SK-N-SH (cell line): ENCODE measurements around the gene NOS2. TPM values are rescaled to one million over a fixed set of nuclear protein-coding genes. Genes with fewer than 3 reads are reported as not detected.
"Not testable (repeated sequence)": the region's sequence is repeated elsewhere in the genome, so short reads cannot be mapped to it uniquely, and the experiment has no call there.

ENCODE experiments used
- CTCF ChIA-PET: fragments of 300-600, 350-600 bp; formaldehyde crosslinking; extraction: SDS; loops from one replicate; lab custom pipeline; 2021; lab: Yijun Ruan, JAX
- POLR2A ChIA-PET: fragments of 350-600 bp; sonication (Branson Sonifier 250); formaldehyde crosslinking; extraction: SDS; loops from one replicate; lab custom pipeline; 2020; ENCODE audit warnings: antibody characterized with exemption, inconsistent platforms; lab: Yijun Ruan, JAX
- DNase-seq: peaks from one replicate; pipeline ENCODE4 v3.0.0; 2012
- H2AFZ ChIP-seq: fragments of 200-600 bp; sonication (generic); 2 replicates; pipeline ENCODE4 v1.8.1; 2016; ENCODE audit warnings: antibody characterized with exemption, mild to moderate bottlenecking, low read depth
- H3F3A ChIP-seq: fragments of 200-600 bp; sonication (generic); replicated peaks from 2 replicates; pipeline ENCODE3; 2016; ENCODE audit warnings: antibody characterized with exemption, mild to moderate bottlenecking; ENCODE audit not compliant: insufficient read depth
- H3K27ac ChIP-seq, 2 experiments: fragments of 200-500 bp in 1 of 2; fragments of 200-600 bp in 1 of 2; sonication (Bioruptor generic) in 1 of 2; sonication (generic), shearing (Covaris generic) in 1 of 2; 2 replicates each; pipeline versions ENCODE4 v1.5.1 to v1.6.1; 2014 to 2016; ENCODE audit warnings: low read depth in 2 of 2, inconsistent platforms in 1 of 2, low read length in 1 of 2, mild to moderate bottlenecking in 1 of 2, mixed read lengths in 1 of 2
- H3K27me3 ChIP-seq: fragments of 200-600 bp; sonication (generic), shearing (Covaris generic); 2 replicates; pipeline ENCODE4 v1.6.1; 2016; ENCODE audit warnings: mixed run types; ENCODE audit not compliant: insufficient read depth
- H3K36me3 ChIP-seq, 2 experiments: fragments of 200-500 bp in 1 of 2; fragments of 200-600 bp in 1 of 2; sonication (Bioruptor generic) in 1 of 2; sonication (generic) in 1 of 2; replicated peaks in 1 of 2; 2 replicates each; pipeline versions ENCODE3 to v1.5.1; 2014 to 2016; ENCODE audit warnings: low read length in 1 of 2, mild to moderate bottlenecking in 1 of 2; ENCODE audit not compliant: insufficient read depth in 2 of 2, control insufficient read depth in 1 of 2
- H3K4me1 ChIP-seq, 2 experiments: fragments of 200-500 bp in 1 of 2; fragments of 200-600 bp in 1 of 2; sonication (Bioruptor generic) in 1 of 2; sonication (generic), shearing (Covaris generic) in 1 of 2; 2 replicates each; pipeline versions ENCODE4 v1.5.1 to v1.6.1; 2014 to 2016; ENCODE audit warnings: low read depth in 1 of 2, low read length in 1 of 2, mixed run types in 1 of 2; ENCODE audit not compliant: insufficient read depth in 2 of 2, control insufficient read depth in 1 of 2
- H3K4me2 ChIP-seq: fragments of 200-600 bp; sonication (generic), shearing (Covaris generic); 2 replicates; pipeline ENCODE4 v1.6.1; 2017; ENCODE audit warnings: mixed run types
- H3K4me3 ChIP-seq, 2 experiments: fragments of 200-500 bp in 1 of 2; fragments of 200-600 bp in 1 of 2; sonication (Bioruptor generic) in 1 of 2; sonication (generic), shearing (Covaris generic) in 1 of 2; 2 replicates each; pipeline versions ENCODE4 v1.5.1 to v1.8.1; 2014 to 2016; ENCODE audit warnings: low read depth in 2 of 2, inconsistent platforms in 1 of 2, low read length in 1 of 2, mild to moderate bottlenecking in 1 of 2, mixed read lengths in 1 of 2, moderate library complexity in 1 of 2
- H3K79me2 ChIP-seq: fragments of 200-600 bp; sonication (generic); 2 replicates; pipeline ENCODE4 v1.8.1; 2017; ENCODE audit warnings: mild to moderate bottlenecking; ENCODE audit not compliant: insufficient read depth
- H3K9ac ChIP-seq: fragments of 200-600 bp; sonication (generic); 2 replicates; pipeline ENCODE4 v1.6.1; 2017; ENCODE audit warnings: mixed run types
- H3K9me2 ChIP-seq: fragments of 200-600 bp; sonication (generic); 2 replicates; pipeline ENCODE4 v1.6.1; 2017; ENCODE audit warnings: mixed run types
- H3K9me3 ChIP-seq: fragments of 200-600 bp; sonication (generic); 2 replicates; pipeline ENCODE4 v1.6.1; 2017; ENCODE audit warnings: mixed run types, mild to moderate bottlenecking, moderate library complexity
- H4K20me1 ChIP-seq: fragments of 200-600 bp; sonication (generic); 2 replicates; pipeline ENCODE4 v1.6.1; 2017; ENCODE audit warnings: mild to moderate bottlenecking, mixed run types; ENCODE audit not compliant: insufficient read depth
- CHD2 ChIP-seq: fragments of 150-350 bp; IDR thresholded peaks from 2 replicates; pipeline ENCODE4 v1.6.1; 2018; ENCODE audit warnings: low read length; ENCODE audit not compliant: partially characterized antibody
- EP300 ChIP-seq, 2 experiments: IDR thresholded peaks; 2 replicates each; pipeline versions ENCODE4 v1.4.0 to v1.6.1; 2012; ENCODE audit warnings: borderline replicate concordance in 1 of 2, low read depth in 1 of 2, low read length in 1 of 2
- FOSL2 ChIP-seq: IDR thresholded peaks from 2 replicates; pipeline ENCODE4 v1.4.0; 2012; ENCODE audit warnings: low read depth, mild to moderate bottlenecking, moderate library complexity, borderline replicate concordance
- FOXM1 ChIP-seq: IDR thresholded peaks from 2 replicates; pipeline ENCODE4 v1.4.0; 2012; ENCODE audit warnings: low read depth, mild to moderate bottlenecking
- NRF1 ChIP-seq: IDR thresholded peaks from 2 replicates; pipeline ENCODE4 v1.6.1; 2012; ENCODE audit warnings: low read depth, mild to moderate bottlenecking, low read length
- POLR2AphosphoS5 ChIP-seq: IDR thresholded peaks from 2 replicates; pipeline ENCODE4 v1.6.1; 2012; ENCODE audit warnings: low read depth, low read length
- RAD21 ChIP-seq: IDR thresholded peaks from 2 replicates; pipeline ENCODE4 v1.6.1; 2012; ENCODE audit warnings: mild to moderate bottlenecking, low read length
- RFX5 ChIP-seq: IDR thresholded peaks from 2 replicates; pipeline ENCODE4 v1.6.1; 2012; ENCODE audit warnings: mild to moderate bottlenecking, improper control_type of control experiment, low read length
- RXRA ChIP-seq: IDR thresholded peaks from 2 replicates; pipeline ENCODE4 v1.4.0; 2012; ENCODE audit warnings: low read depth, mild to moderate bottlenecking, borderline replicate concordance
- SMC3 ChIP-seq: IDR thresholded peaks from 2 replicates; pipeline ENCODE4 v1.6.1; 2012; ENCODE audit warnings: low read depth, low read length, improper control_type of control experiment
- TAF1 ChIP-seq: IDR thresholded peaks from 2 replicates; pipeline ENCODE4 v1.6.1; 2012; ENCODE audit warnings: low read depth, mild to moderate bottlenecking, low read length, moderate library complexity, borderline replicate concordance
- WGBS: methylation state at CpG from one replicate; pipeline ENCODE4 v1.1.6; 2017; ENCODE audit warnings: low lambda C conversion rate; 5-methylcytosine and 5-hydroxymethylcytosine counted together
- polyA plus RNA-seq, 3 experiments: library from polyadenylated mRNA; depleted of rRNA; stranded (reverse); fragments of >200 nt; gene quantifications; 2 replicates each; pipeline ENCODE4 v1.2.3, GENCODE V29; 2012
- TF ChIP-seq, protein P1 (sequence below): IDR thresholded peaks from 2 replicates; pipeline ENCODE4 v1.4.0; 2012; ENCODE audit warnings: low read depth, borderline replicate concordance
- TF ChIP-seq, protein P2 (sequence below): IDR thresholded peaks from 2 replicates; pipeline ENCODE4 v1.4.0; 2012; ENCODE audit warnings: low read depth, borderline replicate concordance
- TF ChIP-seq, protein P3 (sequence below): fragments of 150-350 bp; IDR thresholded peaks from 2 replicates; pipeline ENCODE4 v1.6.1; 2017; ENCODE audit warnings: antibody characterized with exemption, low read length, low read depth, borderline replicate concordance
- TF ChIP-seq, protein P4 (sequence below): IDR thresholded peaks from 2 replicates; pipeline ENCODE4 v1.4.0; 2012; ENCODE audit warnings: low read depth

NOS2 gene
- polyA plus RNA-seq, 1 of the 3 experiments (the other 2 are of a cell fraction): not detected

DNA sequence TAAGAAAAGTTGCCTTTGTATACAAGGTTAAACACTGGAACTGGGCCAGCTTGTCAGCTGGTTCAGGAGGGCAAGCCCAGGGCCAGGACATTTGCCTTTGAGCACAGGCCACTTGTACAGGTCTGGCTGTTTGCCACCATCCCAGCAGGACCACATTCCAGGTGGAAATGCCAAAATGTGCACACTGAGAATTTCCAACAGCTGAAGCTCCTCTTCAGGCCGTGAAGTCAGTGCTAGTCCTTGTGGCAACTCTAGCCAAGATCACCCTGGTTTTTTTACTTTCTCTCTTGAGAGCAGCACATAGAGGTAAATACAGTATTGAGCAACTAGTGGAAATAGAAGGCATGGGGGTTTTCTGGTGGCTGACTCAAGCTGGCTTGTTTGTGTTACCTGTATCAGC lies 29.6 kb upstream of the NOS2 start:
- whole genome bisulfite sequencing: 20% methylated on average over 1 of the region's 1 CpG
- H3K9me3 ChIP-seq: not testable (repeated sequence)

DNA sequence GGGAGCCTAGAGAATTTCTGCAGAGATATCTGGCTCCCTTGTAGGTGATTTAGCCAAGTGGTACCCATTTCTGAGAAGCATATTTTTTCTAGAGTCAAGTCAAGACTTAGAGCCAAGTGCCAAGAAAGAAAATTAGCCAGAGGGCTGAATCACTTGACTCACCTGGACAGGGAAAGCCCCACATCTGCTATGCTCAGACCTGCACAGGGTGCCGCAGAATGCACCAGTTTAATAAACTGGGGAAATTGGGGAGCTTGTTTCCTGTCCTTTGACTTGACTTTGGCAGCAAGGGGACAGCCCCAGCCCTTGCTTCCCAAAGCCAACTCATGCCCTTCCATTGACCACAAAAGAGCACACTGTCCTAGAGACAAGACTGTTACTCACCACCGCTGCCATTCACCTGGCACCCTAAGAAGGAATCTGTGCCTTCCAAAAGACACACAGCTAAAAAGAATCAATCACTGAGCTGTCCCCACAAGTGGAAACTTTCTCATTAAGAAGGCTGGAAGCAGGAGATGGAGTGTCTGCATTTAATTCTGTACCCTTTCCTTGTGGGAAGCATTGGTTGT lies 28.9 kb upstream of the NOS2 start:
- H3K4me1 ChIP-seq, H4K20me1 ChIP-seq, H3F3A ChIP-seq, H3K36me3 ChIP-seq, H3K9me3 ChIP-seq, H2AFZ ChIP-seq, POLR2A ChIA-PET, H3K9ac ChIP-seq, DNase-seq, H3K9me2 ChIP-seq, H3K4me3 ChIP-seq, H3K4me2 ChIP-seq, H3K27ac ChIP-seq, H3K27me3 ChIP-seq, H3K79me2 ChIP-seq: not testable (repeated sequence)
- WGBS: no CpG with 5 or more reads among the region's 2 CpGs
- CTCF ChIA-PET: interaction anchor here (1.0 to 1.1 kb wide), 2 partner anchors 24 to 419 kb away, joined by 3 to 4 read pairs; no protein-coding TSS in a partner anchor

More for the DNA sequence above, 29.6 kb upstream of the NOS2 start:
- H3K4me3 ChIP-seq, H3K9me2 ChIP-seq, H4K20me1 ChIP-seq, H3F3A ChIP-seq, H3K27ac ChIP-seq, H3K9ac ChIP-seq, POLR2A ChIA-PET, H2AFZ ChIP-seq, H3K27me3 ChIP-seq, DNase-seq, H3K79me2 ChIP-seq, H3K4me2 ChIP-seq, H3K4me1 ChIP-seq, H3K36me3 ChIP-seq, CTCF ChIA-PET: not testable (repeated sequence)

GRCh38 chr17:27825459-27825858 lies 25.1 kb upstream of the NOS2 start:
- Histone ChIP-seq H2AFZ (no peak overlapping the region), H3K4me2 (no peak overlapping the region), H3K9me3 (no peaks in the 10 kb centered on the region), H3K36me3 (no peaks in the 10 kb centered on the region), H3K9me2 (no peaks in the 10 kb centered on the region), H3K4me1 (no peaks in the 10 kb centered on the region), H3K79me2 (no peaks in the 10 kb centered on the region), H3K9ac (no peak overlapping the region), H3K4me3 (no peak overlapping the region), H4K20me1 (no peaks in the 10 kb centered on the region), H3F3A (no peaks in the 10 kb centered on the region), H3K27me3 (no peaks in the 10 kb centered on the region), H3K27ac (no peak overlapping the region)
- POLR2A ChIA-PET: no interaction called here
- TF ChIP-seq RFX5 (no peak), EP300 (IDR thresholded peaks at IDR 0.05; ENCODE audit: borderline replicate concordance in 1 of 2, low read depth in 1 of 2, low read length in 1 of 2) (no peak), TAF1 (no peak), POLR2AphosphoS5 (no peak), FOXM1 (no peak), FOSL2 (no peak), SMC3 (no peak), RXRA (no peak), NRF1 (no peak), RAD21 (no peak), CHD2 (no peak)
- TF ChIP-seq, protein P1, sequence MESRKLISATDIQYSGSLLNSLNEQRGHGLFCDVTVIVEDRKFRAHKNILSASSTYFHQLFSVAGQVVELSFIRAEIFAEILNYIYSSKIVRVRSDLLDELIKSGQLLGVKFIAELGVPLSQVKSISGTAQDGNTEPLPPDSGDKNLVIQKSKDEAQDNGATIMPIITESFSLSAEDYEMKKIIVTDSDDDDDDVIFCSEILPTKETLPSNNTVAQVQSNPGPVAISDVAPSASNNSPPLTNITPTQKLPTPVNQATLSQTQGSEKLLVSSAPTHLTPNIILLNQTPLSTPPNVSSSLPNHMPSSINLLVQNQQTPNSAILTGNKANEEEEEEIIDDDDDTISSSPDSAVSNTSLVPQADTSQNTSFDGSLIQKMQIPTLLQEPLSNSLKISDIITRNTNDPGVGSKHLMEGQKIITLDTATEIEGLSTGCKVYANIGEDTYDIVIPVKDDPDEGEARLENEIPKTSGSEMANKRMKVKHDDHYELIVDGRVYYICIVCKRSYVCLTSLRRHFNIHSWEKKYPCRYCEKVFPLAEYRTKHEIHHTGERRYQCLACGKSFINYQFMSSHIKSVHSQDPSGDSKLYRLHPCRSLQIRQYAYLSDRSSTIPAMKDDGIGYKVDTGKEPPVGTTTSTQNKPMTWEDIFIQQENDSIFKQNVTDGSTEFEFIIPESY: no peak
- TF ChIP-seq, protein P2, sequence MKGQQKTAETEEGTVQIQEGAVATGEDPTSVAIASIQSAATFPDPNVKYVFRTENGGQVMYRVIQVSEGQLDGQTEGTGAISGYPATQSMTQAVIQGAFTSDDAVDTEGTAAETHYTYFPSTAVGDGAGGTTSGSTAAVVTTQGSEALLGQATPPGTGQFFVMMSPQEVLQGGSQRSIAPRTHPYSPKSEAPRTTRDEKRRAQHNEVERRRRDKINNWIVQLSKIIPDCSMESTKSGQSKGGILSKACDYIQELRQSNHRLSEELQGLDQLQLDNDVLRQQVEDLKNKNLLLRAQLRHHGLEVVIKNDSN: no peak
- TF ChIP-seq, protein P3, sequence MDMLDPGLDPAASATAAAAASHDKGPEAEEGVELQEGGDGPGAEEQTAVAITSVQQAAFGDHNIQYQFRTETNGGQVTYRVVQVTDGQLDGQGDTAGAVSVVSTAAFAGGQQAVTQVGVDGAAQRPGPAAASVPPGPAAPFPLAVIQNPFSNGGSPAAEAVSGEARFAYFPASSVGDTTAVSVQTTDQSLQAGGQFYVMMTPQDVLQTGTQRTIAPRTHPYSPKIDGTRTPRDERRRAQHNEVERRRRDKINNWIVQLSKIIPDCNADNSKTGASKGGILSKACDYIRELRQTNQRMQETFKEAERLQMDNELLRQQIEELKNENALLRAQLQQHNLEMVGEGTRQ: no peak
- TF ChIP-seq, protein P4, sequence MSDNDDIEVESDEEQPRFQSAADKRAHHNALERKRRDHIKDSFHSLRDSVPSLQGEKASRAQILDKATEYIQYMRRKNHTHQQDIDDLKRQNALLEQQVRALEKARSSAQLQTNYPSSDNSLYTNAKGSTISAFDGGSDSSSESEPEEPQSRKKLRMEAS: no peak
- CTCF ChIA-PET: interaction anchor here (1.9 kb wide), 1 partner anchor 20 kb away, joined by 7 read pairs; no protein-coding TSS in a partner anchor
- WGBS: 48% methylated on average over 5 of the region's 5 CpGs
- DNase-seq: no peak
